GM19099 (cell line): Measurements from ENCODE around the gene GPR55.

ENCODE experiments used
- POLR2A ChIP-seq: IDR thresholded peaks from 3 replicates; pipeline ENCODE4 v1.6.1; 2011; ENCODE audit warnings: low read depth; ENCODE audit not compliant: insufficient read length; ENCODE audit errors: extremely low read depth

Gene GPR55

DNA sequence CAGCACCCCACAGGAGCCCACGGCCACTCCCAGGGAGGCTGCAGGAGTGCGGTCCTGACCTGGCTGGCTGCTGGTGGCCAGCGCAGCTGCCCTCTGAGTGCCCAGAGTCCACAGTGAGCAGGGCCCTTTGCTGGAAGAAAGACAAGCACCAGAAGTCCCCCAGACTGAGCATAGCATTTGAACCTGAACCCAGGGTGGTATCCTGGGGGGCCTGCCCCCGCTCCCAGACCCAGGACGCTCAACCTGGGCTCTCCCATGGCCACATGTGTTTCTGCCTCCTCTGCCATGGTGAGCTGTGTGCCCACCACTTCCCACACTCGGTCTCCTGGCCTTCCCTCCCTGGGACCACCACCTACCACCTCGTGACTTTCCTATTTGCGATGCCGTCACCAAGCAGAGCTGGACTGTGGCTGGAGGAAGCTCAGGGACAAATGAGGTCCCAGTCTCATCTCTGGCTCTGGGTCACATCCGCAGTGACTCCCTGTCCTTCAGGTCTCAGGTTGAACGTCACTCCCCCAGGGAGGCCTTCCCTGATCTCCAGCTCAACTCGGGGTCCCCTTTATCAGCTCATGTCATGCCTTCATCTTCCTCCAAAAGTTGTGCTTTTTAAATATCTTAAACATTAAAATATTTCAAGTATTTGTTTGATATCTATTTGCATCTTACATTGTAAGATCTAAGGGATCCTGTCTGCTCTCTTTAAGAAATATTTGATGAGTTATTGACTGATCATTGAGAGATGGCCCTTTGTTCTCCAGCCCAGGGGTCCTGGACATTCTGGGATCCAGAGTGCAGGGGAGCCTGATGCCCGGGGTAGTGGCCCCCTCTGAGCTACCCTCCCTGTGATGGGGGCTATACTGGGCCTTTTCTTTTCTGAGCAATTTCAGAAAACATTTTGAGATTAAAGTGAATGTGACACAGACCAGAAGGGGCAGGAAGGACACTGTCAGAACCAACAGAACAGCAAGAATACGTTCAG lies 16.4 kb upstream of the GPR55 start:
- TF ChIP-seq POLR2A = no peak

DNA sequence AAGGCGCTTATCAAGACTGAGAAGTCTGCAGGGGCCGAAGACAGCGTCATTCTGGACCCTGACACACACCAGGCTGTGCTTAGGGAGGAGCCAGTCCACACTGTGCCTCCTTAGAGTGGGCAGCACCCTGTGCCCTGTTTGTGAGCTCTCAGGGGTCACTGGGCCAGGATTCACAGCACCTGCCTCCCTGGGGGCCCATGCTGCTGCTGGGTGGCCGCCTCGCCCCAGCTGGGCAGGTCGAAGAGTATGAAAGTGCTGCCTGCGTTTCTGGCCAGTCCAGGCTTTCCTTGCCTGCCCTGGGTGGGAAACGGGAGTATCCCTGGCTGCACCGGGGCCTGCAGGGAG lies 15.4 kb upstream of the GPR55 start:
- TF ChIP-seq POLR2A = no peak

DNA sequence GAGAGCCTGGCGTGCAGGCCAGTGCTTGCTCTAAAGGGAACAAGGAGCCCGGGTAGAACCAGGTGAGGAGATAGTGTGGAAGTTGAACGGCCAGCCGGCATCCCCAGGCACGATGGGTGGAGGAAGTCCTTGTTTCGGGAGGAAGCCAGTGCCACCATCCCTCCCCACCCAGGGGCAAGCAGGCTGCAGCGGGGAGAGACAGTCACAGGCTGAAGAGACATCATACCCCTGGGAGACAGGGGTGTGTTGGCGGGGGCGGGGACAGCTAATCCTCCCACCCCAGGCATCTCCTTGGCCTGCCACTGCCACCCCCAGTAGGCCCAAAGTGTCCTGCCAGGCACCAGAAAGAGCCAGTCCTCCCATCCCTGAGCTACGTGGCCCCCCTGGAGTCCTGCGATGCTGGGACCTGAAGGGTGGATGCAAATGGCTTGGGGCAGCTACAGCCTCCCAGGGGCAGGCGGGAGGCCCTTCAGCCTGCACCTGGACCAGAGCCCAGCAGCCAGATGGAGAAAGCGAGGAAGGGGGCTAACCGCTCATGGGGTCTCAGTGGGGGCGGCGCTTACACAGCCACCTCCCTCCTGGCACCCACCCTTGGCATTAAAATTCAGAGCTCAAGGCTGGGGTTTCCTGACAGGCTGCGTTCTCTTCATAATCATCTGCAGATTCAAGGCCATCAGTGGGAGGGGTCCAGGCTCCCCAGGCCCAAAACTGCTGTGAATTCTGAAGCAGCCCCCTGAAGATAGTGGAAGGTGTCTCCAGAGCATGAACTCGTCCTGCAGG lies 14.8 kb upstream of the GPR55 start:
- TF ChIP-seq POLR2A = no peak

DNA sequence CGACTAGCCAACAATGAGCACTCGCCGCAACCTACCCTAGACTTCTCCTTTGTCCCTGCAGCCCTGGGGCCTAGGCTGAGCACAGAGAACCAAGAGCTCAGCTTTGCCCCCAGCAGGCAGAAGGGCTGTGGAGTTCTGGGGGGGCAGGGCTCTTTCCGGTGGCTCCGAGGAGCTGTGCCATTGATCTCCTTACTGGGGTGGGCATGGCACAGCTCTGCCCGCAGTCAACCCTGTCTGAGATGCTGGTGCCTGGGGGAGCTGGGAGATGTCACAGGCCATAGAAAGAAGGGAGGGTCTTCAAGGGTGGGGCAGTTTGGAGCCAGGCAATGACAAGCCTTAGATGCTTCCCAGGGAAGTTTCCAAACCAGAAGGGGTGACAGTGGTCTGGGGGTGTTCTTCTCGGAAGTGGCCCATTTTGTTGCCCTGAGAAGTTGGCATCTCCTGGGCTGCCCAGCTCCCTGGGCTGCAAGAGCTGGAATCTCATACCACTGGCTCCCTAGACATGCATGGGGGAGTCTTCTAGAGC lies 14.1 kb upstream of the GPR55 start:
- no peak for TF ChIP-seq POLR2A

DNA sequence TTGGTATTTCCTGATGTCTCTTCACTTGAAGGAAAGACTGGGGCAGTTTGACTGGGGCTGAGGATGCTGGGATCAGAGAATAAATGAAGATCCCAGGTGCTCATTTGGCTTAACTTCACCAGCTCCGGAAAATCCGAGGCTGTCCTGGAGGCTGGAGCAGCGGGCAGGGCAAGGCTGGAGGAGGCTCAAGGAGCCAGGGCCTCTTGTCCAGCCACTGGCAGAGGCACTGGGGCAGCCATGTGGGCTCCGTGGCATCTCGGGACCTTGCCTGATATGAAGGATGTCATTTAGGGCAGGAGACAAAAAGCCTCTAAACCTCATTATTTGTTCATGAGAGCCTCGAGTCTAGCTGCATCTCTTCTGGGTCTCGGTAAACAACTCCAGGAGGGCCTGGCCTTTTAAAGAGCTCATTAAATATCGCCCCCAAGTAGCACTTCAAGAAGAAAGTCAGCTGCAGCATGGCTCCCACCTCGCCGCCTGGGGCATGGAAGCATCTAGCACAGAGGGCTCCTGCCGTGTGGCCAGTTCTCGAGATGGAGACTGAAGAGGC lies 13.5 kb upstream of the GPR55 start:
- no peak for TF ChIP-seq POLR2A

DNA sequence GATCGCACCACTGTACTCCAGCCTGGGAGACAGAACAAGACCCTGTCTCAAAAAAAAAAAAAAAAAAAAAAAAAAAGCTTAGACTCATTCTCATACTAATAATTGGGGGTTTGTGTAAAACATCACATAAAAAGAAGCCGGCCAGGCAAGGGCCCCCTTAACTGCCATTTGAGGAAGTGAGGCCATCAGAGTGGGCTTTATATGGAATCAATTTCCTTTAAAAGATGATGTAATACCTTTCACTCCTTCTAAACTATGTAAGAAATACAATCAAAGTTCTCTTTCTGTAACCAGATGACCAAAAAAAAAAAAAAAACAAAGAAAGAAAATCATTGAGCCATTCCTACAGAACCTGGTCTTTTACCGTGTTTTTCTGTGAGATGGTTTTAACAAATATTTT lies 13.1 kb upstream of the GPR55 start:
- TF ChIP-seq POLR2A = no peak

DNA sequence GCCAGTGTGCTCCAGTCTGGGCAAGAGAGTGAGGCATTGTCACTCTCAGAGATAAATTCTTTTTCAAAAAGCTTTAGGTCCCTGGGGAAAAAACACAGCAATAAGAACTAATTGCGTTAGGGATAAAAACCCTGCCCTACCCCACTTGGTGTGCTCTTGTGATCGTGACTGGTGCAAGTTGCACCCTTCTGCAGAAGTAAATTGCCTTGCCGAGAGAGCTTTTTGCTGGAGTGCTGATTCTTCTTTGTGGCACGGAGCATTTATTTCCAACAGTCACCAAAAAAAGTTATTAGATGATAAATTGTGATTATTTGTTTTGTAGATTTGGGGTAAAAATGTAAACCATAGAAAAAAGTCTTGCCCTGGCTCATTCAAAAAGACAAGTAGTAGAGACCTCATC lies 12.3 kb upstream of the GPR55 start:
- TF ChIP-seq POLR2A = no peak

DNA sequence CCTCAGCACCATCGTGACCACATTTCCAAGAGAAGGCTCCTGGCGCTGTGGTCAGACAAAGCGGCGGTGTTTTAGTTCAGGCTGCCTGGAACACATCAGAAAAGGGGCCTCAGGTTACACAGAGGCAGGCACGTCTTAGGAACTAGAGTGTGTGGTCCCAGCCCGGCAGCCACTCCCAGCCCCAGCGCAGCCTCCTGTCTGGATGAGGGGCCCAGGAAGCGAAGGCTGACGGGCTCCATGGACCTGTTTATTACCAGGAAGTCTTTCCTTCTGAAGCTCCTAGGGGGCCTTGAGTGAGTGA lies 10.0 kb upstream of the GPR55 start:
- no peak for TF ChIP-seq POLR2A

DNA sequence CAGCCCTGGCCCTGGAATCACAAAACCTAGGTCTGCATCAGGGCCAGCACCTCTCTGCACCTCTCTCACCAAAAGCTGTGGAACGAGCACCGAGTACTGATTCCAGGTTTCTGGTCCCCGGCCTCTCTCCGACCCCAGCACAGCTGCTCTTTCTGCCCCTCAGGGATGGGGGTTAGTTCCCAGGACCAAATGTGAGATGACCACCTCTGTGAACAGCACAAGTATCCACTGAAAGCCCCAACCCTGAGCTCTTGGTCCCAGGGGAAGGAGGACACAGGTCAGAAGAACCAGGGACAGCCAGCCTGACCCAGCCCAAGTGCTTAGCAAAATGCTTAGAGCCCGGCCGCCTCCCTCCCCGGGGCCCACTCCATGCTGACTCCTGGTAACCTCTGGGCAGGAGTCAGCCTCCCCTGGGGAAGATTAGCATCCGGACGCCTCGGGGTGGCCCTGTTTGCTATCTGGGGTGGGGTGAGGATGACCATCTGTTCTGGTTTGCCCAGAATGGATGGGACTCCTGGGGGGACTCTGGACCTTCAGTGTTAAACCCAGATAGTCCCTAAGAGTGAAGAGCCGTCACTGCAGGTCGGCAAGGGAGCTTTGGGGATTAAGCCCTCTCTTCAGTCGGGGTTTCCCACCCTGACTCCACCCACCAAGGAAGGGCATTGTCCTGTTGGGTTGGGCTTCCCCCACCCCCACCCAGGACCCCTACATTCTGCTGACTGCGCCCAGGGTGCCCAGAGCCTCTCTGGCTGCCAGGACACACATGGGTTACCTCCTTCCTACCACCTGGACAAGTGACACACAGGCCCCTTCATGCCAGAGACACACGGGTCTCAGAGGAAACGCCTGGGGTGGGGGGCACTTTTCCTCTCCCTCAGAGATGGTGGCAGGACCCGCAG lies 9.4 kb upstream of the GPR55 start:
- no peak for TF ChIP-seq POLR2A

DNA sequence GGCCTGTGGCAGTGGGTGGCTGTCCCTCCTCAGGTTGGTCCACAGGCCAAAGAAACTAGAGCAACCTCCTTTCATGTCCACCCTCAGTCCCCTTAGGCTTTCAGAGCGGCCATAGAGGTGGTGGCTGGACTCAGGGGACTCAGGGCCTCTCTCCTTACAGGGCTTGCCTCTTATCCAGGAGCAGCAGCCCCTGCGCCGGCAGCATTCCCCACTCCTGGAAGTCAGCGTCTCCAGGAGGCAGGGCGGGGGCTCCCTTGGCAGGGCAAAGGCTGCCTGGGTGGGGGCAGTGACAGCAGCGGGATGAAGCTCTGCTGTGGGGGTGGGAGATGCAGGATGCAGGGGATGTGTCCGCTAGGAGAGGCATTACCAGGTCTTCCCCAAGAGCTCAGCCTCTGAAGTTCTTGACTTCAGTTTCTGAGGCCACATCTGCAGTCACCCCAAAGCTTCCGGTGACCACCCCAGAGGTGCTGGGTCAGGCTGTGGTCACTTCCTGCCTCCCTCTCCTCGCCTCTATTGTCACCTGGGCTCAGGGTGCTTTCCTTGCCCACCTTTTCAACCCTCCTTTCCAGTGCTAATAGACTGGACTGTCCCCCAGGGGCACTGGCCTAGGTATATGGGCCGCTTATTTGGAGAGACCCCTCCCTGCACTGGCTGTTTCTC lies 8.6 kb upstream of the GPR55 start:
- no peak for TF ChIP-seq POLR2A

DNA sequence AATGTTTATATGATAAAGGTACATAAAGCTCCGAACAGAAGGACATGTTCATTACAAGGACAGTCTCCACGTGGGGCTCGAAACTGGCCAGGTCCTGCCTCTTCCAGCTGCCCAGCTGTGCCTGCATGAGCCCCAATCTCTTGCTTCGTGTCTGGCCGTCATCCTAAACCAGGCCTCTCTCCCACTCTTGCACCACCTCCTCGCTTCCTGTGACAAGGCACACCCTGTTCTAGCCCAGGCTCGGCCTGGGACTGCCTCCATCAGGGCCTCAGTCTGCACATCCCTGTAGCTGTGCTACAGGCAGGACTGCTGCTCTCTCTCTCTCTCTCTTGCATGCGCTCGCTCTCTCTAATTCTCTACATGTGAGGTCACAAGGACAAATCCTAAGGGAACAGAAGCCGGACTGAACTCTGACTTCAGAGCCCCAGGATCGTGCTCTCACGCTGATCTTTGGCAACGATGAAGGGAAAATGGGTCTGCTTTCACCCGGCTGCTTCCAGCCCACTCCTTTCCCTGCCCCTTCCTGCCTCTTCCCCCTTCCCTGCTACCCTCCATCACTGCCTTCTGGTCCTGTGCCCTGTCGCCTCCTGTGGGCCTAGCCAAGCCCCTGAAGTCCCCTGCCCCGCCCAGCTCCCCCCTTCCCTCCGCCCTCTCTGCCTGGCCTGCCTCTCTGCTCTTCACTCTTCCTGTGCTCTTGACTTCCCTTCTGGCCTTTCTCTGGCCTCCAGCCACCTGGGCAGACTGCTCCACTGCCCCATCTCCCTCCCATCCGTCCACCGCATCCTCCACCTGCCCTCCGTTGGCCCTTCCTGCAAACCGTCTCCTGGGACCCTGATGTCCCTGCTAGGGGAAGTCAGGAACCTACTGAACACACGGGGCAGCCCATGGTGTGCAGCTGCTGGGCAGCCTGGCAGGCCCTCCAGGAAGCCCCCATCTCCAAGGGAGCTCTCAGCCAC lies 7.8 kb upstream of the GPR55 start:
- no peak for TF ChIP-seq POLR2A

DNA sequence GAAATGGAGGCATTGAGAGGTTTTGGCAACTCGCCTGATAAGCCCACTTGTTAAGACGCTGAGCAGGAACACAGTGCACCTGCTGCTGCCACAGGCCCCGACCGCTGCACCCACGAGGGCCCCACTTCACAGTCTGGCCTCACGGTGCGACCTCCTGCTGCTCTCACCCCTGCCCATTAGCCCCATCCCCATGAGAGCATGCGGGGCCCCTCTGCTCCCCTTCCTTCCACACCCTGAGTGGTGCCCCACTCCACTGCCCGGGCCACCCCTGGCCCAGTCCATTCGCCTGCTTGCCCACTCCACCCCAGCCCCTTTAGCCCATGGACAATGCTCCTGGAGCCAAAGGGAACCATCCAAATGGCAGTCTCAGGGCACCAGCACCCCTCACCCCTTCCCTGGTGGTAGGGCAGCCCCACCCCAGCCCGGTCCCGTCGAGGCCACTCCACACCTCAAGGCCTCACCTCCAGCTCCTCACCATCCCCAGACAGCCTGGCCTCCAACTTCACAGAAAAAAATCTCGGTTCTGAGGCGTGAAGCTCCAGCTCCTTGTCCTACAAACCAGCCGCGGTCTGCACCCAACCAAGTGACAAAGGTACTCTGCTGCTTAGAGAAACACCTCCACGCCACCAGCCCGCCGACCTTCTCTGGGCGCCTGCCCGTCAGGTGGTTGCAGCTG lies 6.7 kb upstream of the GPR55 start:
- TF ChIP-seq POLR2A = no peak
